HG02884 (cell line): ENCODE results near the gene OR2T1.
"Not testable (repeated sequence)": the region's sequence is repeated elsewhere in the genome, so short reads cannot be mapped to it uniquely, and the experiment has no call there.

ENCODE experiments used
- ATAC-seq: cut with Tn5 transposase; IDR thresholded peaks from one replicate; pipeline ENCODE4 v1.9.1; 2021; ENCODE audit warnings: mild to moderate bottlenecking, moderate library complexity; ENCODE audit not compliant: unreplicated experiment

OR2T1 gene

GRCh38 chr1:248433811-248434415, 31.1 kb downstream of the OR2T1 start:
- not testable (repeated sequence) for ATAC-seq

- peak; percentile 48 for ATAC-seq
Measured at GRCh38 chr1:248434913-248435312, 32.1 kb downstream of the OR2T1 start.

GRCh38 chr1:248436303-248436702, 33.5 kb downstream of the OR2T1 start:
- ATAC-seq = not testable (repeated sequence)

GRCh38 chr1:248438668-248439067, 35.8 kb downstream of the OR2T1 start:
- peak; percentile 71 for ATAC-seq

- not testable (repeated sequence) for ATAC-seq
Measured at GRCh38 chr1:248439283-248439682, 36.4 kb downstream of the OR2T1 start.

GRCh38 chr1:248442500-248443277, 39.8 kb downstream of the OR2T1 start:
- ATAC-seq = not testable (repeated sequence)

- not testable (repeated sequence) for ATAC-seq
Measured at GRCh38 chr1:248444603-248445002, 41.8 kb downstream of the OR2T1 start.

- not testable (repeated sequence) for ATAC-seq
Measured at GRCh38 chr1:248445399-248445798, 42.6 kb downstream of the OR2T1 start, which contains the start of gene OR2T2. Gene OR2T2, plus strand, starts transcription at chr1:248445637. Its CDS starts 7,161 bp downstream, at chr1:248452798.

GRCh38 chr1:248448409-248449074, 45.7 kb downstream of the OR2T1 start:
- ATAC-seq = peak; percentile 51

GRCh38 chr1:248449821-248450465, 47.1 kb downstream of the OR2T1 start:
- not testable (repeated sequence) for ATAC-seq

- peak; percentile 59 for ATAC-seq
Measured at GRCh38 chr1:248450466-248451145, 47.8 kb downstream of the OR2T1 start.

- not testable (repeated sequence) for ATAC-seq
Measured at GRCh38 chr1:248453619-248454018, 50.8 kb downstream of the OR2T1 start.

GRCh38 chr1:248455045-248455444, 52.2 kb downstream of the OR2T1 start:
- ATAC-seq = not testable (repeated sequence)

GRCh38 chr1:248456635-248457034, 53.8 kb downstream of the OR2T1 start:
- ATAC-seq = not testable (repeated sequence)
